Erythroblast (primary cell): ENCODE results near the gene TMPRSS13.

Experiments used
- DNase-seq, 2 experiments: peaks; one replicate each; lab custom pipeline; 2025; lab: John Stamatoyannopoulos, UW
- GATA1 ChIP-seq: IDR thresholded peaks from 2 replicates; pipeline ENCODE4 v1.6.1; 2011; ENCODE audit warnings: low read depth, mild to moderate bottlenecking, control low read depth, low read length, moderate library complexity
- POLR2A ChIP-seq: IDR thresholded peaks from 2 replicates; pipeline ENCODE4 v1.6.1; 2011; ENCODE audit warnings: mild to moderate bottlenecking, low read length

The TMPRSS13 gene

GRCh38 chr11:117945047-117945810 lies 16.0 kb upstream of the TMPRSS13 start:
- DNase-seq = no peak
- TF ChIP-seq POLR2A (no peak), GATA1 (no peak)

GRCh38 chr11:117944554-117944953 lies 15.4 kb upstream of the TMPRSS13 start:
- no peak for DNase-seq

DNA sequence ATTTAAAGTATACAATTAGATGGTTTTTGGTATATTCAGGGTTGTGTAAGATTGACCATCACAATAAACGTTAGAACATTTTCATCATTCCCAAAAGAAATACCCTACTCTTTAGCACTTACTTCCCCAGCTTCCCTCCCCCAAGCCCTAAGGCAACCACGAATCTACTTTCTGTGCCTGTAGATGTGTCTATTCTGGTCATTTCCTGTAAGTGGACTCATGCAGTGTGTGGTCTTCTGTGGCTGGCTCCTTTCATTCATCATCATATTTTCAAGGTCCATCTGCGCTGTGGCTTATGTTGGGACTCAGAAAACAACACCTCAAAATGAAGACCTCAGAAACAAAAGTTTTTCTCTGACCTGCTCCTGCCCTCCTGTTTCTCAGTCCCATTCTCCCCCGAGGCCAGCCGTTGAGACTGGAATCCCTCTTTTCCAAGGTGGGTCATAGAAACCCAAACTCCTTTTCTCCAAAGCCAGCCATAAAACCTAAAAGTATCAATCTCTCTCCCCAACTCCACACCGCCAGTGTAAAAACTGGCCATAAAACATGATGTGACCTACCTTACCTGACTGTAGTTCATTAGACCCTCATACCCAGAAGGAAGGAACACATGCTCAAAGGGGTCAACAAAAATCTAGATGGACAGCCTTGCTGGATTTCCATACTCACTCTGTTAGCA lies 12.9 kb upstream of the TMPRSS13 start:
- TF ChIP-seq POLR2A (no peak), GATA1 (no peak)
- no peak for DNase-seq

More at GRCh38 chr11:117944554-117944953, 15.4 kb upstream of the TMPRSS13 start:
- no peak for TF ChIP-seq POLR2A
- TF ChIP-seq GATA1 = no peak

DNA sequence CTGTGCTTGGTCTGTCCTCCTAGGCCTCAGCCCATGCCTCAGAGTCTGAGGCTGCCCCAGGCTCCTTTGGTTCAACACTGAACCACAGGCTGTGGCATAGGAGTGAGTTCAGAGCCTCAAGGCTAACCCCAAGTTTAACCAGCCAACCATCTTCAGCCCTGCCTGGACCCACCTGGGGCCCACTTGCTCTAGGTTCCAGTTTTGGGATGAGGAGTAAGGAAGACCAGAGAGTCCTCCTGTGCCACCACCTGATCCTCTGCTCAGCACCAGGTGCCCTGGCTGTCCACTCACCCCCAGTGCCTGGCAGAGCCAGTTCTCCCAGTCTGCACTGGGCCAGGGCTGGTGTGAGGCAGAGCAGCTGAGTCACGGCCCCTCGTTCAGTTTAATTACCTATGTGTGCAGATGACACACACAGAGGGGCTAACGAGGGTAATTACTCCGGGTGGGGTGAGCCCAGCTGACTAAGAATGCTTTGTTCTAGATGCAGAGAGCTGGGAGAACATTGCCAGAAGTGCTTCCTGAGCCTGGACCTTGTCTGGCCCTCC lies 12.0 kb upstream of the TMPRSS13 start:
- no peak for DNase-seq
- no peak for TF ChIP-seq POLR2A
- TF ChIP-seq GATA1 = no peak

DNA sequence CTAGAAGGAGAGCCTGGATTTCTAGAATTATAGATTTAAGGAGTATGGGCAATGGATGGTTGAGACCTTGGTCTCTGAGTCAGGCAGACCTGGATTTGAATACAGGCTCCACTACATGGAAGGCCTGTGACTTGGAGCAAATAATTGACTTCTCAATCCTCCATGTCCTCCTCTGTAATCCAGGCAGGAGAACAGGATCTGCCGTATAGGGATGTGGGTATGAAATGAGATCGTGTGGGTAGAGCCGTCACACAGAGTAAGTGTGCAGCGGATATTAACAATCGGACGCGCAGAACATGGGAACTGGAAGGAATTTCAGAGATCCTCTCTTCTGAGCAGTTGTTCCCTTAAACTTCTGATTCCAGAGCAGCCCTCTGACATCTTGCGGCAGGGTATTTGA lies 11.5 kb upstream of the TMPRSS13 start:
- DNase-seq = no peak
- TF ChIP-seq GATA1 = no peak
- TF ChIP-seq POLR2A = no peak

DNA sequence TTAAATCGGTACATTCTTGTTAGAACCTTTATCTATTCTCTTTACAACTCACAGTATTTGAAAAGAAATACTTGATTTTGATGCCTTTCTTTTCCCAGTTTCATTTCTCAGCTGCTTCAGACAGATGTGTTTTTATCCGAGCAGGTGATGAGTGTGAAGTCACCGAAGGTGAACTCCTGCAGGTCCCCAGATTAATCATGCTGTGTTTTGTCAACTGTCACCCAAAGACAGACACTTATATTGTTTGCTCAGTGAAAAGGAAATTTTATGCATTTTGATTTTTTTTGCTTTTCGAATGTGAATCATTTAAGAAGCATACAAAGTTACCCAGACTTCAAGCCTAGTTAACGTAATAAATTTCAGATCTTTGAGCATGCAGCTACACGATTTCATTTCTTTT lies 7.8 kb upstream of the TMPRSS13 start:
- DNase-seq = no peak
- no peak for TF ChIP-seq POLR2A
- TF ChIP-seq GATA1 = no peak

DNA sequence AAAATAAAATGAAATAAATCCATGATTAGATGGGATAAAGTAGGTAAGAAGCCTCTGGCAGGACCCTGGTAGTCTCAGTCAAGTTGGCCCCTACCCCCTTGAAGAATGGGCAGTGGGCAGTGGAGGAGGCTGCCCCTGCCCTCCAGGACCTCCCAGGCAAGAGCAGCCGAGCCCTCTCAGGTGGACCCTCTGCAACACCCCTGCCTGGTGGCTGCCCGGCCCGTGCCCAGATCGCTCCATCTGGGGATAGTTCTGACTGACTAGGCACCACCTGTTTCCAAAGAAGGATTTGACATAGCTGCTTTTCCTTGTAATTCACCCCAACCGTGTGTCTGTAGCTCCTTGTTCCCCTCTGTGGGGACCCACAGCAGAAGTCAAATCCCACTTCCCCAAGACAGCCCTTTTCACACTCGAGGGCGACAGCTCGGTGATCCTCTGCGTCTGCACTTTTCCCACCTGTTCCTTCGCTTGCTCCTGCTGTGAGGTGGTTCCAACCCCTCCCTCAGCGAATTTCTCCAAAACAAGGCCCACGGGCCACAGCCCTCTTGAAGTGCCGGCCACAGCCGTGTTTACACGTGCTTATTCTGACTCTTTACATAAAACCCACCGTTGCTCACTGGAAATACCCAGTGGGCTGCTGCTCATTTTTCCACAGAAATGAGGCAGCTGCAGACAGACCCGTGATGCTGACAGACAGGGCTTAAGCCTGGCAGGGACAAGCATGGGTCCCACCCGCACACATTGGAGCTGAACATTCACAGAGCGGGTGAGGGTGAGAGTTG lies 5.5 kb upstream of the TMPRSS13 start:
- TF ChIP-seq POLR2A = no peak
- no peak for TF ChIP-seq GATA1
- no peak for DNase-seq

DNA sequence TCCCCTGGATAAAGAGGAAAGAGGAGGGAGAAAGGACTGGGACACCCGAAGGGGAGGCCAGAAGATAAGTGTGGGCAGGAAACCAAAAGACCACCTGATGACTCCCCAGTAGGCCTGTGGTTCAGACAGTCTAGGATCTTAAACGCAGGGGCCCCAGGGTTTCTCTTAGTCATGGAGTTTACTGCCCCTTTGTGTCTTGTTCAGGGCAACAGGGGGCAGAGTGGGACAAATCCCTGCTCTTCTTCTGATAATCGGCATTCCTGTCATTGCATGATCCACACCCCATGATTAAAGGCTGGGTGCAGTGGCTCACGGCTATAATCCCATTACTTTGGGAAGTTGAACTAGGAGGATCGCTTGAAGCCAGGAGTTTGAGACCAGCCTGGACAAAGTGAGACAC lies 4.7 kb upstream of the TMPRSS13 start:
- no peak for TF ChIP-seq POLR2A
- TF ChIP-seq GATA1 = no peak
- DNase-seq = no peak

DNA sequence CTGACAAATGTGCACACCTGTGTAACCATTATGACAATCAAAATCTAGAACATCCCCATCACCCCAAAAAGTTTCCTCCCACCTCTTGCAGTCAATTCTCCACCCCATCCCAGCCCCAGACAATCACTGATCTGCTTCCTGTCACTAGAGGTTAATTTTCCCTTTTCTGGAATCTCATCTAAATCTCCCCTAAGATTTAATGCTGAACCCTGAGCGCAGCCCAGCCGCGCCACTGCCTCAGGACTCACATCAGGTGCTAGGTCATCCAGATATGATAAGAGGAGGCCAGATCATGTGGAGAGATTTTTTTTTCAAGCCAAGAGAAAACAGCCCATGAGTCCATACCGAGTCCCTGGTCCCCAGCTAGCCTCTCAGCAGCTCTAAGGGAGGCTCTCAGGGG lies 4.3 kb upstream of the TMPRSS13 start:
- no peak for TF ChIP-seq POLR2A
- TF ChIP-seq GATA1 = no peak
- DNase-seq = no peak

- no peak for TF ChIP-seq GATA1
- TF ChIP-seq POLR2A = no peak
- no peak for DNase-seq
Measured at GRCh38 chr11:117932947-117933346, 3.7 kb upstream of the TMPRSS13 start.

GRCh38 chr11:117932426-117932825 lies 3.2 kb upstream of the TMPRSS13 start:
- DNase-seq = no peak
- TF ChIP-seq POLR2A = no peak
- TF ChIP-seq GATA1 = no peak

DNA sequence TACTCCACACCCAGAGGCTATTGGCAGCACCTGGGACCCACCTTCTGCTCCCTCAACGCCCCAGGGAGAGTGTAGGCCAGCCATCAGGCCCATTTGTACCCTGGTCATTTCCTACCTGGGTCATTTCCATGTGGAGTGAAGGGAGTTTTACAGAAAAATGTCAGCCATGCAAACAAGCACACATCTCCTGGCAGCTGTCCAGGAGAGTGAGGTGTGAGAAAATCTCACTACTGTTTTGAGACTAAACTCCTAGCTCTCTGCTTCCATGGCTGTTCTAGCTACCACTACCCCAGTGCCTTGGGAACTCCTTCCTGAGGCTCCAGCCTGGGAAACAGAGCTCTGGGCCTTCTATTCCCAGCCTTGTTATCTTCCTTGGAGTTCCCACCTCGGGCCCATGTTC lies 2.8 kb upstream of the TMPRSS13 start:
- DNase-seq = no peak
- TF ChIP-seq POLR2A (no peak), GATA1 (no peak)

DNA sequence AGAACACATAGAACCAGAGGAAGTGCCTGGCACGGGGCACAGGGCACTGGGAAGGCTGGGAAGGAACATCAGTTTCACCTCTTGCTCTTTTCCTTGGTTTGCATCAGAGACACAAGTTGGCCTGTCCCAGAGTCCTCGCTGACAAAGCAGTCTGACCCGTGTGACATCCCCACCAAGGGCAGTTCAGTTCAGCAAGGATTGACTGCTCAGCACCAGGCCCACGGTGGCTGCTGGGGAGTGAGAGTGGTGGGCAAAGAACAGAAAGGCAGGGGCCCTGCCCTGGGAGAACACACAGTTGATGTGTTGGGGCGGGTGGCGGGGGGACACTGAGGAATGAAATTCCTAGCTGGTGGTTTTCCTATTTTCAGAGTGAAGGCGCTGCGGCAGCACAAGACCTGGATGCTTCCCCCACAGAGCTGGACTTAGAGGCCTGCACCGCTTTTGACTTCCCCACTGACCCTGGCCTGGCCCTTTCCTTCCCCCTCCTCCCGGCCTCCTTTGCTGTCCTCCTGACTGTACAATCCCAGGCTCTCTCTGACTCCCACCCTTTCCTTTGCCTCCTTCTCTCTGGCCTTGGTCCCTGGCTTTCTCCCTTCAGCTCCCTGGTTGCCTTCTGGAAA lies 2.2 kb upstream of the TMPRSS13 start:
- TF ChIP-seq POLR2A (no peak), GATA1 (no peak)
- DNase-seq = no peak
